Right ventricle myocardium superior (tissue), 1 donor: ENCODE measurements around the gene SEC61A2. TPM values are rescaled to one million over a fixed set of nuclear protein-coding genes. Genes with fewer than 3 reads are reported as not detected.
"Not testable (repeated sequence)": the region's sequence is repeated elsewhere in the genome, so short reads cannot be mapped to it uniquely, and the experiment has no call there.

ENCODE experiments used
- ATAC-seq: fragments of 200-7000 bp; cut with Tn5 transposase; one replicate; pipeline ENCODE4 v1.9.1; 2020; ENCODE audit warnings: mild to moderate bottlenecking; ENCODE audit not compliant: poor library complexity
- DNase-seq: peaks from one replicate; pipeline ENCODE4 v3.0.0-alpha.2; 2020
- intact Hi-C: fragments of 100-400 bp; cut with DNase I; formaldehyde crosslinking; loops from one replicate; pipeline ENCODE4 v1.11.2; 2022
- long read RNA-seq: library from polyadenylated mRNA; unstranded; transcript quantifications from one replicate; pipeline ENCODE4 v2.0.0, GENCODE V29; 2021
- total RNA-seq: library from RNA; stranded (reverse); fragmentation: NEBNext Ultra II Directional; extraction: Animal tissue kit (Norgen Biotek cat#: 25700); gene quantifications from one replicate; pipeline ENCODE4 v1.2.1, GENCODE V29; 2021
- donor health status: DM: no; HTN: yes; CAD: no; lungs with severe emphysema.

SEC61A2 gene
- 9.7 TPM for total RNA-seq
- long read RNA-seq, transcript SEC61A2-201 (12 exons, 1,893 nt), result major isoform, 14 of 16 reads
- long read RNA-seq, partial matches to known transcripts, result 1 of 16 reads
- long read RNA-seq, other reads (novel, unspliced or antisense), result 1 of 16 reads

GRCh38 chr10:12129222-12130111 lies at the start of gene SEC61A2:
SEC61A2 (plus strand) TSS chr10:12129677; CDS start chr10:12129788, 111 bp downstream.
- ATAC-seq, result peak; percentile 99
- intact Hi-C loops, result no loop called here

GRCh38 chr10:12081470-12081869 lies 48.0 kb upstream of the SEC61A2 start:
- intact Hi-C loops, result no loop called here
- DNase-seq, result no peak
- ATAC-seq, result no peak

More at GRCh38 chr10:12129222-12130111, at the start of gene SEC61A2:
- peak; percentile 97 for DNase-seq

GRCh38 chr10:12081879-12082557 lies 47.5 kb upstream of the SEC61A2 start:
- no peak for ATAC-seq
- intact Hi-C loops, result no loop called here
- no peak for DNase-seq

GRCh38 chr10:12088919-12089318 lies 40.6 kb upstream of the SEC61A2 start:
- ATAC-seq (no peak), DNase-seq (no peak)
- intact Hi-C loops, result no loop called here

- DNase-seq, result no peak
- intact Hi-C loops, result no loop called here
- ATAC-seq, result no peak
These were observed 38.1 kb upstream of the SEC61A2 start for GRCh38 chr10:12091421-12091820.

- ATAC-seq, intact Hi-C loops, DNase-seq: not testable (repeated sequence)
These were observed 32.1 kb upstream of the SEC61A2 start for GRCh38 chr10:12097361-12097760.

- ATAC-seq (no peak), DNase-seq (no peak)
- intact Hi-C loops, result no loop called here
These were observed 31.7 kb upstream of the SEC61A2 start for GRCh38 chr10:12097791-12098190.

GRCh38 chr10:12098966-12099365 lies 30.5 kb upstream of the SEC61A2 start:
- no peak for DNase-seq
- intact Hi-C loops, result no loop called here

GRCh38 chr10:12103802-12104201 lies 25.7 kb upstream of the SEC61A2 start:
- ATAC-seq (no peak), DNase-seq (no peak)
- intact Hi-C loops, result no loop called here

More at GRCh38 chr10:12098966-12099365, 30.5 kb upstream of the SEC61A2 start:
- ATAC-seq, result no peak

- intact Hi-C loops, result no loop called here
- DNase-seq (no peak), ATAC-seq (no peak)
These were observed 21.7 kb upstream of the SEC61A2 start for GRCh38 chr10:12107781-12108180.

GRCh38 chr10:12109286-12109685 lies 20.2 kb upstream of the SEC61A2 start:
- intact Hi-C loops, result no loop called here
- ATAC-seq, result no peak
- no peak for DNase-seq

- intact Hi-C loops, result no loop called here
- ATAC-seq, result no peak
- no peak for DNase-seq
These were observed 17.9 kb upstream of the SEC61A2 start for GRCh38 chr10:12111528-12111927.

- ATAC-seq (no peak), DNase-seq (no peak)
- intact Hi-C loops, result no loop called here
These were observed 15.8 kb upstream of the SEC61A2 start for GRCh38 chr10:12113627-12114026.

GRCh38 chr10:12121673-12122072 lies 7.8 kb upstream of the SEC61A2 start:
- intact Hi-C loops, result no loop called here
- no peak for DNase-seq
- no peak for ATAC-seq

GRCh38 chr10:12130237-12130872 lies 878 bp downstream of the SEC61A2 start:
- DNase-seq (no peak), ATAC-seq (peak; percentile 35)
- intact Hi-C loops, result no loop called here

- DNase-seq (no peak), ATAC-seq (no peak)
- intact Hi-C loops, result no loop called here
These were observed 6.2 kb downstream of the SEC61A2 start for GRCh38 chr10:12135631-12136030.

- intact Hi-C loops, result no loop called here
- no peak for DNase-seq
- ATAC-seq, result no peak
These were observed 10.6 kb downstream of the SEC61A2 start for GRCh38 chr10:12140038-12140437.

- ATAC-seq, result no peak
- intact Hi-C loops, result no loop called here
- no peak for DNase-seq
These were observed 15.1 kb downstream of the SEC61A2 start for GRCh38 chr10:12144538-12144937.

GRCh38 chr10:12150163-12150562 lies 20.7 kb downstream of the SEC61A2 start:
- ATAC-seq, result no peak
- DNase-seq, result no peak
- intact Hi-C loops, result no loop called here
